GM18873 (cell line): ENCODE data around the gene TMEM26.

ENCODE experiments used
- ATAC-seq: cut with Tn5 transposase; IDR thresholded peaks from one replicate; pipeline ENCODE4 v1.9.1; 2021; ENCODE audit warnings: mild to moderate bottlenecking, moderate library complexity, moderate number of reproducible peaks; ENCODE audit not compliant: unreplicated experiment, low FRiP score

TMEM26 gene

GRCh38 chr10:61452655-61453641 is at the start of gene TMEM26:
TSS of gene TMEM26 (minus strand) at chr10:61453381. CDS start at chr10:61453081, 300 bp downstream.
- no peak for ATAC-seq

- no peak for ATAC-seq
Measured at GRCh38 chr10:61500460-61500859, 47.3 kb upstream of the TMEM26 start.

- ATAC-seq, result no peak
Measured at GRCh38 chr10:61492364-61492995, 39.3 kb upstream of the TMEM26 start.

- no peak for ATAC-seq
Measured at GRCh38 chr10:61487506-61487905, 34.3 kb upstream of the TMEM26 start.

- no peak for ATAC-seq
Measured at GRCh38 chr10:61486738-61487396, 33.7 kb upstream of the TMEM26 start.

- no peak for ATAC-seq
Measured at GRCh38 chr10:61486251-61486650, 33.1 kb upstream of the TMEM26 start.

- ATAC-seq, result no peak
Measured at GRCh38 chr10:61481597-61481996, 28.4 kb upstream of the TMEM26 start.

GRCh38 chr10:61480208-61480607 is 27.0 kb upstream of the TMEM26 start:
- ATAC-seq, result no peak

- no peak for ATAC-seq
Measured at GRCh38 chr10:61478621-61479312, 25.6 kb upstream of the TMEM26 start.

- no peak for ATAC-seq
Measured at GRCh38 chr10:61477451-61477850, 24.3 kb upstream of the TMEM26 start.

GRCh38 chr10:61476529-61476928 is 23.3 kb upstream of the TMEM26 start:
- ATAC-seq, result no peak

GRCh38 chr10:61475449-61475873 is 22.3 kb upstream of the TMEM26 start:
- ATAC-seq, result no peak

GRCh38 chr10:61472090-61472674 is 19.0 kb upstream of the TMEM26 start:
- ATAC-seq, result no peak

GRCh38 chr10:61471491-61471890 is 18.3 kb upstream of the TMEM26 start:
- no peak for ATAC-seq

- ATAC-seq, result no peak
Measured at GRCh38 chr10:61470740-61471139, 17.6 kb upstream of the TMEM26 start.

- ATAC-seq, result no peak
Measured at GRCh38 chr10:61465901-61466632, 12.9 kb upstream of the TMEM26 start.

GRCh38 chr10:61465171-61465496 is 12.0 kb upstream of the TMEM26 start:
- no peak for ATAC-seq

- no peak for ATAC-seq
Measured at GRCh38 chr10:61464461-61465170, 11.4 kb upstream of the TMEM26 start.
